ENCODE results near the gene CNTNAP2. TPM values are rescaled to one million over a fixed set of nuclear protein-coding genes. Genes with fewer than 3 reads are reported as not detected.
"Not testable (repeated sequence)": the region's sequence is repeated elsewhere in the genome, so short reads cannot be mapped to it uniquely, and the experiment has no call there.

The CNTNAP2 gene
- total RNA-seq, 2 donors from 2014 or later = 3.5 to 4.0 TPM

DNA sequence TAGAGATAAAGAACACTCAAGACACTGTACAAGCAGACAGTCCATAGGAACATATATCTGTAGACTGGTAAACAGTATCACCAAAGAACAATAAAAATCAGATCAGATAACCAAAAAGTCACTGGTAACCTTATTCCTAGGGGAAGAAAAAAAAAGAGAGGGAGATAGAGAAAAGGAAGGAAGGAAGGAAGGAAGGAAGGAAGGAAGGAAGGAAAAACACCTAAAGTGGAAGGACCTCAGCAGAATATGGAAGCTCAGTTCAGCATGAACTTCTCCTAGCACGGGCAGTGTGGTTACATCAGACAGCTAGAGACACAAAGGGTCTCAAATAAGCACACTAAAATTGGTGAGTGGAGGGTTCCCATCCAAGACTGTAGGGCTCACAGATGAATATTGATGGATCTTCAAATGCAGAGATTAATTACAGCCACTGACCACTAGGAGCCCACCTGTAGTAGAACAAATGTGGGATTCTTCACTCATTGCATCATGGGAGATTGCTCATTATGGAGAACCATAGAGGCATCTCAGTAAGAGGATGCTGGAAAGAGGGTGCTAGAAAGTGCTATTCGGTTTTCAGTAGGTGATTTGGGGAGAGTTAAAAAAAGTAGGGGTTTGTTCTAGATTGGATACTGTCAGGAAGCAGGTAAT lies 2180.5 kb downstream of the CNTNAP2 start:
- no peak for DNase-seq
- ATAC-seq = no peak
- intact Hi-C loops (cut with DNase I, micrococcal nuclease) = no loop called here

DNA sequence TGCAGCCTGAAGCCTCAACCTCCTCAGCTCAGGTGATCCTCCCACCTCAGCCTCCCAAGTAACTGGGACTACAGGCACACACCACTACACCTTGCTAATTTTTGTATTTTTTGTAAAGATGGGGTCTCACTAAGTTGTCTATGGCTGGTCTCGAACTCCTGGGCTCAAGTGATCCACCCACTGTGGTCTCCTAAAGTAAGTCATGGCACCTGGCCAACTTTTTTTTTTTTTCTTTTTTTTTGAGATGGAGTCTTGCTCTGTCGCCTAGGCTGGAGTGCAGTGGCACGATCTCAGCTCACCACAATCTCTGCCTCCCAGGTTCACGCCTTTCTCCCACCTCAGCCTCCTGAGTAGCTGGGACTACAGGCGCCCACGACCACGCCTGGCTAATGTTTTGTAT lies 2182.2 kb downstream of the CNTNAP2 start:
- DNase-seq; intact Hi-C loops (cut with DNase I, micrococcal nuclease); ATAC-seq: not testable (repeated sequence)

DNA sequence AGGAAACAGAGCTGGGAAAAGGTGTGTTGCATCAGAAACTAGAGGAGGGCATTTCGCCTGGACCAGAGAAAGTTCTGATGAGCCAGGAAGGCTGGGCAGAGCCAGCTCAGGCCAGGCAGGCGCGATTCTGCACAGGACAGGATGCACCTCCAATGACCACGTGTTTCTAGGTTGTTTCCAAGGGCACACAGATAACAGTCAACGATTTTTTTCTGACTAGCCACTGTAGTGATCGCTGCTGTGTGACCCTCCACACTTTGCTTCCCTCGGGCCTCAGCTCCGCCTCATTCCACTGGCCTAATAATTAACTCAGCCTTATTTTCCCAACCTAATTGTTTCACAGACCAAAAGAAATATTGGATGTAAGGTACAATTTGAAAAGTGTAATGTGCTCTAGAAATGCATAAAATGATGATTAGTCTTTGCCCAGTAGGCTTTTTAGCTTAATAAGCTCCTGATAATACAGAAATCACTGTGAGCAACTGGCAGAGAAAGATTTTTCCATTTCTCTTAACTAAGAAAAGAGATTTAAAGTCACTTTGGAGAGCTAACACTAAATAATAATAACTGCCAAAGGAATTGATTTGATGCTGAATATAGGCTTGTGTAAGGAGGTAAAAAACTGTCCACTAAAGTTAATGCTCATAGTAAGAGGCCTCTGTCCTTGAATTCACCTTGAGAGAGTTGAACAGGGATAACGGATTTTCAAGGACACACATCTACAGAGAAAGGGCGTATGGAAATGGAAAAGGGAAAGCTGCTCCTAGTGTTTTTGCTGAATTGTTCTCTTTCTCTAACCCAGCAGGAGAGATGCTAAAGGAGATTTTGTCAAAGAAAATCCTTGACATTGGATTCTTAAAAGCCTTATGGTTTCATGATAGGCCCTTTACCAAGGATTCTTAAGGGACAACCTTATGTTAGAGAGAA lies 2183.0 kb downstream of the CNTNAP2 start:
- intact Hi-C loops (cut with DNase I, micrococcal nuclease) = no loop called here
- ATAC-seq (no peak), DNase-seq (no peak)

DNA sequence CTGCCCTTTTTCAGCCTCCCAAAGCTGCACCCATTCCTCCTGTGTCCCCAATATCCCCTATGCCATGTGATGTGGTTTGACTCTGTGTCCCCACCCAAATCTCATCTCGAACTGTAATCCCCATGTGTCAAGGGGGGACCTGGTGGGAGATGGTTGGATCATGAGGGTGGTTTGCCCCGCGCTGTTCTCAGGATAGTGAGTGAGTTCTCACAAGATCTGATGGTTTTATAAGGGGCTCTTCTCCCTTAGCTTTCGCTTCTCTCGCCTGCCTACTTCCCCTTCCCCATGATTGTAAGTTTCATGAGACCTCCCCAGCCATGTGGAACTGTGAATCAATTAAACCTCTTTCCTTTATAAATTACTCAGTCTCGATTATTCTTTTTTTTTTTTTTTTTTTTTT lies 2185.8 kb downstream of the CNTNAP2 start:
- ATAC-seq; DNase-seq; intact Hi-C loops (cut with DNase I, micrococcal nuclease): not testable (repeated sequence)

DNA sequence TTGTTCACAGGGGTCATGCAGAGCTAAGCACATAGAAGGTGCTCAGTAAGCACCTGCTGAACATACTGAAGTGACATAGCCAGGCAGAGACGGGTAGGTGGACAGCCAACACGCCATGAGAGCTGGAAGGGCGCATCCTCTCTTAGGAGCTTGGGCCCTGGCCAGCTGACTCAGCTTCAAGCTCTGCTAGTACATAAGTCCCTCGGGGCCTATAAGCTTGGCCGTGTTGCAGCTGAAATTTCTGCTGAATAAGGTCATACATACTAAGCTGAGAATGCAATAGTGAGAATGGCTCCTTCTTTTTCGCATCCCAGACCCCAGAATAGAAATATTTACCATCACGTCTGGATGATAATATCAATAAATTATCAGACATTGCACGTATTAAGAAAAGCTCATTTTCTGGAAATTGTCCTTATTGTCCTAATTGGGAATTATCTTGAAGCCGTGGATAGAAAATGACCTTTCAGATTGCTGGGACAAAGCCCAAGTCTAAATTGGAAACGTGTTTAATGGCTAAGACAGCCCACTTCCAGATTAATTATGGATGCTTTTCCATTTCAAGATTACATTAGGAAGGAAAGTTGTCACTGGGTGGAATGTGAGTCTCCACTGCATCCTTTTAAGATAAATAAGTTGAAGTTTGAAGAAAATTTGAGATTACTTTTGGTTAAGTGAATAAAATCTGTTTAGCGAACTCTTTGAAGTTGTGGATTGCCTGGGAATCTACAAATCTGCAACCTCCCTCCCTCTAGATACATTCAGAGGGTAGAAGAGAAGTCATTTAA lies 2186.9 kb downstream of the CNTNAP2 start:
- intact Hi-C loops (cut with DNase I, micrococcal nuclease) = no loop called here
- DNase-seq (peak; percentile 44 to 51), ATAC-seq (no peak)

DNA sequence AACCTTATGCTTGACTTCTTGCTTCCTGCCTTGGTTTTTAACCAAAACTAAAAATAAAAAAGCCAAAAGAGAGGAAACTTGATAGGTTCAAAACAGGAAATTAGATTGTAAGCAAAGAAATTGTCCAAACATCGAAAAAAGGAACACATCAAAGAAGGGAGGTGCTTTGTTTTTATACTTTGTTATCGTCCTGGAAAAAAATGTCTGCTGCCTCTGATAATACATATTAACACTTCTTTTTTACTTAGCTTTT lies 2187.4 kb downstream of the CNTNAP2 start:
- intact Hi-C loops (cut with DNase I, micrococcal nuclease) = no loop called here
- ATAC-seq (no peak), DNase-seq (no peak)

DNA sequence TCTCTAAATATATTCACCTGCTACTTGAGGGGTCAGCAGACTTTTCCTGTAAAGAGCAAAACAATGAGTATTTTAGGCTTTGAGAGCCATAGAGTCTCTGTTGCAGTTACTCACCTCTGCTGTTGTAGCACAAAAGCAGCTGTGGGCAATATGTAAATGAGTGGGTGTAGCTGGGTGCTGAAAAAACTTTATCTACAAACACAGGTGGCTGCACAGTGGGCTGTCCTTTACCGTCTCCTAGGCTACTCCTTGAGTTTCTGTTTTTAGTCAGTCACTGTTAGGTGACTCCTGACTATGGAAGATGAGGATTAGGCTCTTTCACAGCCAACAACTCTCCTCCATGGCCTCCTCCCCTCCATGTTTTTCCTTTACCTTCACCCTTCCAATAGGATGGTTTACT lies 2187.9 kb downstream of the CNTNAP2 start:
- intact Hi-C loops (cut with DNase I, micrococcal nuclease) = no loop called here
- no peak for DNase-seq
- peak; percentile 23 for ATAC-seq

DNA sequence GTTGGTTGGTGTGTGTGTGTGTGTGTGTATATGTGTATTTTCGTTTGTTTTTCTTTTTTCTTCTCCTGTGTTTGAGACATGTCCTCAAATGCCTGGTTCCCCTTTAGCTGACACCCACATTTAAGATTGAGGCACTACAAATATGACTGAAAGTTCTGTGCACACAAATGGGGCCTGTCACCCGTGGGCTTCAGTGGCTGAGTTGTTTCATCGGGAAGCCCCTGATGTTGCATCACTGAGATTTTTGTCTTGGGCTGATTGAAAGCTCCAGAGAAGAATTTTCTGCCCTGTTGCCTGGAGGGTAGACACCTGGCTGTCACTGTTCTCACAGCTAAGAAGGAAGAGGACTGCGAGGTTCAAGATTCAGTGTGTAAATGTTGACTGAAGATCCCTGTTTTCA lies 2190.2 kb downstream of the CNTNAP2 start:
- intact Hi-C loops (cut with DNase I, micrococcal nuclease) = no loop called here
- DNase-seq = no peak
- ATAC-seq = no peak

DNA sequence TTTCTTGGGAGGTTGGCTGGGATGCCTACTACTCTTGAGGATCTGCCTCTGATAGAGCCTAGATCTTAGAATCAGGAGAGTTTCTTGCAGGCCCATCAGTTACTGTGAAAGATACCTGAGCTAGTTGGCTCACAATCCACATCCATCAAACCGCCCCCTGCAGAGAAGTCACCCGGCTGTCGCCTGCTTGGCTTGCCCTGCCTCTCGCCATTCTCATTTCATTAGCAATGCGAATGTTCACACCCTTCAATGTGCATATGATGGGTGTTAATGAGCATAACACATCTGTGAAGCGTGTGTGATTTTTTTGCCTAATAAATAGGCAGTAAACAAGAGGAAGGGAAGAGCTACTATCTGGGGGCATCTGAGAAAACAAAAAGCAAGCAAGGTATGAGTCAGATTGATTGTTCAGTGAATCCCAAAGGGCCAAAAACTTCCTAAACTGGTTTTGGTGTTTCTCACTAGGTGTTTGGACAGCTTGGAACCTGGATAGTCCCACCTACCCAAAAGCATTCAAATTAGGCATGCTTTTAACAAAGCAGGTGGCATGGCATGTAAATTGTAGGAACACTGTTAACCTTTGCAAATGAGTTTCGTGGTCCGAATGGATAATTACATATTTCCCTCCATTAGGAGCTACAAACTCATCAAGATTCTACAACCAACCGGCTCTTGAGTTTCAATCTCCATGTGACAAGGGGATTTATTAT lies 2201.7 kb downstream of the CNTNAP2 start:
- no peak for ATAC-seq
- no peak for DNase-seq
- intact Hi-C loops (cut with DNase I, micrococcal nuclease) = no loop called here

DNA sequence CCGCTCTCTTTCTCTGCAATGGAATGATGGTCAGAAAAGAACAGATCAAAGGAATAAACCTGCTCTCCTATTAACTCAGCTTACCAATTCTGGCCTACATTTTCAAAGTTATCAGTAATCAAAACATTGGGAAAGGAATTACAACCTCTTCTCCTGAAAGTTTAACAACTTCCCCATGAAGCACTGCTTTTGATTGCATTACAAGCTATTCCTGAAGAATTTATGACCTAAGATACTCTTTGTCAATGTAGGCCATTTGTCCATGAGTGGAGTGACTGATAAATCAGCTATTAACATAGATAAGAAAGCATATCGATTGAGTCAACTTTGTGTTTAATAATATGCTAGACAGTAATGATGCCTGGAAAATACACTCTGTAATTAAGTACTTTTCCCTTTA lies 2202.2 kb downstream of the CNTNAP2 start:
- ATAC-seq = no peak
- no peak for DNase-seq
- intact Hi-C loops (cut with DNase I, micrococcal nuclease) = no loop called here

DNA sequence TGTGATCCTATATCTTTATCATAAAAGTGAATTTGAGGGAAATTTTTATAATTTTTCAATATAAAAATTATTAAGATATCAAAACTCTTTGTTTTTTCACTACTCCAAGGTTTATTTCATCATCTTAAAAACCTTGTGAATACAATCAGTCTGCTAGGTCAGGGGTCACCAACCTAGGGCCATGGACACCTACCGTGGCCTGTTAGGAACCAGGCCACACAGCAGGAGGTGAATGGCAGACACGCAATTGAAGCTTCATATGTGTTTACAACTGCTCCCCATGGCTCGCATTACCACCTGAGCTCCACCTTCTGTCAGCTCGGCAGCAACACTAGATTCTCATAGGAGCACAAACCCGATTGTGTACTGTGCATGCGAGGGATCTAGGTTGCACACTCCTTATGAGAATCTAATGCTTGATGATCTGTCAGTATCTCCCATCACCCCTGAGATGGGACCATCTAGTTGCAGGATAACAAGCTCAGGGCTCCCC lies 2202.8 kb downstream of the CNTNAP2 start:
- ATAC-seq (no peak), DNase-seq (no peak)
- intact Hi-C loops (cut with DNase I, micrococcal nuclease) = no loop called here

DNA sequence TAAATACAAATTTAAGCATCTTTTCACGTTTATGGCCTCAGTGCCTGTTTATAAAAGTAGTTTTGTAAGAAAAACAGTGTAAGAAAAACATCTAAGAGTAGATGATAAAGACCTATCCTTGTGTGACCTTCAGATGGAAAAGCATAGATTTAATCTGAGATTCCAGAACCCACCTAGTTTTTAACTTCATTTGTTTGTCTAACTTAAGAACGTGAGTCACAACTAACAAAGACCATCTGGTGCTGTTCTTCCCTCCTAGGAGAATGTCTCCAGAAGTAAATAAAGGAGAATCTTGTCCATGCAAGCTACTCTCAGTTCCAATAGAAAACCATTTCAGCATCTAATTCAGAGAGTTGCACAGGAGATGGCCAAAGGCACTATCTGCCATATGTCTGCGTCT lies 2208.6 kb downstream of the CNTNAP2 start:
- intact Hi-C loops (cut with DNase I, micrococcal nuclease) = no loop called here
- no peak for ATAC-seq
- no peak for DNase-seq

DNA sequence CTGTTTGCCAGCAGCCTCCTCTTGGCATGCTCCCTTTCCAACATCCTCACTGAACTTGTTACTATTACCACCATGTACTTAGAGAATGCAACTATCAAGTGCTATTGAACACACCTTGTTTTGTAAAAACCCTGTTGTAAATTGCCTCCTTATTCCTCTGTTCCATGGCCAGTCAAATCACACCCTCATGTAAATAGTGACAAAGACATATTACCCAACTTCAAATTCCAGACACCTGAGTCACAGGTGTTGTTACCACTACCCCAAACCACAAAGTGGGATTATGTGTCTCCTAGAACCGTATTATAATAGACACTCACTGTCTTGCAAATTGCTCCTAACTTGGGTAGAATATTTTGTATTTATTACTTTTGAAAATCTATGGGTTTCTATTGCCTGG lies 2210.8 kb downstream of the CNTNAP2 start:
- intact Hi-C loops (cut with DNase I, micrococcal nuclease) = no loop called here
- DNase-seq (no peak), ATAC-seq (no peak)

DNA sequence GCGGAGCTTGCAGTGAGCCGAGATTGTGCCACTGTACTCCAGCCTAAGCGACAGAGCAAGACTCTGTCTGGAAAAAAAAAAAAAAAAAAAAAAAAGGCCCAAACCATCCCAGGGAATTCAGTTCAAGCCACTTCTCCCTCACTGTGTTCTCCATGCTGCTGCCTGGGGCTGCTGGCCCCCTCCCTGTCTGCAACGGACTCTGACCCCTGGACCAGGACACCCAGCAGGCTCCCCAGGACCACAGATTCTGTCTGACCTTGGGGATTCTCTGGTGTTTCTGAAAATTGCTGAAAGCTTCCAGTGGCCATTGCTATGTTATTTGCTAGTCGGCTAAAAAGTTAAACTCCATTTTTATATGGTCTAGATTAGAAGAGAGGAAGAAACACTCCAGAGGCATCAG lies 2212.3 kb downstream of the CNTNAP2 start:
- intact Hi-C loops (cut with DNase I, micrococcal nuclease) = no loop called here
- ATAC-seq (no peak), DNase-seq (no peak)

DNA sequence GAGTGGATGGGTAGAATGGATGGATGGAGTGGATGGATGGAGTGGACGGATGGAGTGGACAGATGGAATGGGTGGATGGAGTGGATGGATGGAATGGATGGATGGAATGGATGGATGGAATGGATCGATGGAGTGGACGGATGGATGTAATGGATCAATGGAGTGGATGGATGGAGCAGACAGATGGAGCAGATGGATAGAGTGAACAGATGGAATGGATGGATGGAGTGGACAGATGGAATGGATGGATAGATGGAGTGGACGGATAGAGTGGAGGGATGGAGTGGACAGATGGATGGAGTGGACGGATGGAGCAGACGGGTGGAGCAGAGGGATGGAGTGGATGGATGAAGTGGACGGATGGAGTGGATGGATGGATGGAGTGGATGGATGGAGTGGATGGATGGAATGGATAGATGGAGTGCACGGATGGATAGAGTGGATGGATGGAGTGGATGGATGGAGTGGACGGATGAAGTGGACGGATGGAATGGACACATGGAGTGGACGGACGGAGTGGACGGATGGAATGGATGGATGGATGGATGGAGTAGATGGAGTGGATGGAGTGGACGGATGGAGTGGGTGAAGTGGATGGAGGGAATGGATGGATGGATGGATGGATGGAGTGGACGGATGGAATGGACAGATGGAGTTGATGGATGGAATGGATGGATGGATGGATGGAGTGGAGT lies 2213.7 kb downstream of the CNTNAP2 start:
- intact Hi-C loops (cut with DNase I, micrococcal nuclease) = no loop called here
- no peak for DNase-seq
- ATAC-seq = no peak

DNA sequence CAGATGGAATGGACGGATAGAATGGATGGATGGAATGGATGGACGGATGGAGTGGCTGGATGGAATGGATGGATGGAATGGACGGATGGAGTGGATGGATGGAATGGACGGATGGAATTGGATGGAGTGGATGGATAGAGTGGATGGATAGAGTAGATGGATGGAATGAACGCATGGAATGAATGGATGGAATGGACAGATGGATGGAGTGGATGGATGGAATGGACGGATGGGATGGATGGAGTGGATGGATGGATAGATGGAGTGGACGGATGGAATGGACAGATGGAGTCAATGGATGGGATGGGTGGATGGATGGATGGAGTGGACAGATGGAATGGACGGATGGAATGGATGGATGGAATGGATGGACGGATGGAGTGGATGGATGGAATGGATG lies 2214.2 kb downstream of the CNTNAP2 start:
- intact Hi-C loops (cut with DNase I, micrococcal nuclease) = no loop called here
- DNase-seq = no peak
- no peak for ATAC-seq

DNA sequence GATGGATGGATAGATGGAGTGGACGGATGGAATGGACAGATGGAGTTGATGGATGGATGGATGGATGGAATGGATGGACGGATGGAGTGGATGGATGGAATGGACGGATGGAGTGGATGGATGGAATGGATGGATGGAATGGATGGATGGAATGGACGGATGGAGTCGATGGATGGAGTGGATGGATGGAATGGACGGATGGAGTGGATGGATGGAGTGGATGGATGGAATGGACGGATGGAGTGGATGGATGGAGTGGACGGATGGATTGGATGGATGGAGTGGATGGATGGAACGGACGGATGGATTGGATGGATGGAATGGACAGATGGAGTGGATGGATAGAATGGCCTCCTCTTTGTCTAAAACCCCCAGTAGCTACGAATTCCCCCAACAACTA lies 2214.9 kb downstream of the CNTNAP2 start:
- DNase-seq; intact Hi-C loops (cut with DNase I, micrococcal nuclease); ATAC-seq: not testable (repeated sequence)

Data from left colon (tissue), 2 donors.